ENCODE measurements around the gene KIAA2012. TPM values are rescaled to one million over a fixed set of nuclear protein-coding genes. Genes with fewer than 3 reads are reported as not detected.

KIAA2012 gene
- total and polyA plus RNA-seq, 2 of the 8 experiments (the other 6 are each of a cell fraction or from before 2014, with no cell fraction given): not detected

GRCh38 chr2:202035941-202036372 lies 37.1 kb upstream of the KIAA2012 start:
- Histone ChIP-seq H4K5ac (ENCODE audit: insufficient read length, low read depth, low read length) (peak overlapping the region; percentile 41), H3K79me2 (ENCODE audit: control insufficient read depth in 1 of 2, insufficient read depth in 2 of 2, low read length in 2 of 2) (peaks cover 30 to 64% of the 10 kb centered on the region in 2 experiments), H3K9me3 (ENCODE audit: insufficient read depth in 2 of 2, low read depth in 1 of 2, low read length in 1 of 2) (no peaks in the 10 kb centered on the region), H3K9ac (replicated peaks in 1 of 4; ENCODE audit: extremely low read depth in 1 of 4, low read depth in 3 of 4, low read length in 3 of 4) (peak overlapping the region; percentile 49 to 85 (median 67)), H3K36me3 (ENCODE audit: control insufficient read depth in 2 of 4, insufficient read depth in 4 of 4, low read length in 3 of 4) (peaks cover 9 to 45% (median 18%) of the 10 kb centered on the region in 4 experiments), H3K4me1 (replicated peaks in 1 of 4; ENCODE audit: control insufficient read depth in 3 of 4, insufficient read depth in 4 of 4, low read length in 3 of 4) (peaks cover 0 to 16% (median 9%) of the 10 kb centered on the region in 4 experiments; a peak in 6 of 7 replicates), H3K18ac (ENCODE audit: extremely low read depth, low read length) (peak overlapping the region; percentile 96), H3K4me3 (ENCODE audit: extremely low read depth in 1 of 4, insufficient read depth in 2 of 4, low read depth in 3 of 4, low read length in 4 of 4) (peak overlapping the region; percentile 78 to 96 (median 93)), H2BK15ac (ENCODE audit: low read length) (no peak overlapping the region; the same call in 1 of the 2 replicates), H2BK5ac (ENCODE audit: low read depth, low read length) (peak overlapping the region; percentile 96), H3K23ac (ENCODE audit: insufficient read length) (no peak overlapping the region), H2BK20ac (ENCODE audit: low read length) (no peak overlapping the region), H3K4ac (replicated peaks; ENCODE audit: insufficient read length, low read depth, low read length) (peak overlapping the region; percentile 75), H3K56ac (replicated peaks; ENCODE audit: insufficient read length, low read depth, low read length) (peak overlapping the region; percentile 42), H3K27ac (ENCODE audit: low read depth, low read length) (no peak overlapping the region; the same call in 1 of the 2 replicates), H3K14ac (ENCODE audit: insufficient read length) (no peak overlapping the region), H3K4me2 (ENCODE audit: insufficient read depth in 1 of 2, low read depth in 2 of 2, low read length in 2 of 2) (peak overlapping the region; percentile 61 to 82), H2BK12ac (ENCODE audit: low read depth, low read length) (peak overlapping the region; percentile 88; the same call in 1 of the 2 replicates), H4K20me1 (replicated peaks in 1 of 2; ENCODE audit: control insufficient read depth in 1 of 2, insufficient read depth in 2 of 2, low read length in 2 of 2) (peaks cover 30 to 33% of the 10 kb centered on the region in 2 experiments), H3K23me2 (ENCODE audit: low read depth, low read length) (peaks cover 9% of the 10 kb centered on the region; the same call in 1 of the 2 replicates), H3K27me3 (replicated peaks in 1 of 4; ENCODE audit: control insufficient read depth in 3 of 4, extremely low read depth in 1 of 4, insufficient read depth in 3 of 4, low read length in 3 of 4) (no peaks in the 10 kb centered on the region), H2AK5ac (ENCODE audit: low read depth, low read length) (no peak overlapping the region), H3K79me1 (ENCODE audit: low read depth, low read length) (no peaks in the 10 kb centered on the region), H4K91ac (replicated peaks; ENCODE audit: insufficient read length, low read length) (peak overlapping the region; percentile 64), H2AFZ (ENCODE audit: low read length) (no peak overlapping the region), H2BK120ac (replicated peaks; ENCODE audit: low read depth, low read length) (peak overlapping the region; percentile 47), H4K8ac (ENCODE audit: extremely low read depth, insufficient read depth, low read length) (peak overlapping the region; percentile 29; the same call in 1 of the 2 replicates)
- no peak for FAIRE-seq
- POLR2A ChIA-PET (ENCODE audit: partially characterized antibody): interaction anchor here (0.7 to 2.4 kb wide), 23 partner anchors 10 to 176 kb away, joined by 3 to 11 read pairs (median 4); partner anchors contain the start of gene KIAA2012
- WGBS, 2 experiments (ENCODE audit: extremely low coverage in 1 of 2, insufficient coverage in 1 of 2, insufficient read length in 1 of 2, insufficient replicate concordance in 2 of 2, low coverage in 1 of 2, low lambda C conversion rate in 2 of 2, missing lambda C conversion rate in 1 of 2): 4% methylated on average over 25 of the region's 32 CpGs; no CpG with 5 or more reads in 1 of the 2 experiments
- CTCF ChIA-PET (ENCODE audit: partially characterized antibody): interaction anchor here (0.9 to 2.1 kb wide), 9 partner anchors 11 to 258 kb away, joined by 3 to 6 read pairs (median 4); no protein-coding TSS in a partner anchor
- TF ChIP-seq CTBP2 (IDR thresholded peaks at IDR 0.05; ENCODE audit: borderline replicate concordance, insufficient read depth, insufficient read length, low read length) (no peak), ASH2L (IDR thresholded peaks at IDR 0.05; ENCODE audit: low read length) (peak; percentile 42), POLR2AphosphoS5 (IDR thresholded peaks at IDR 0.05; ENCODE audit: low read depth, low read length) (peak; percentile 41; the same call in 1 of the 2 replicates), ATF2 (IDR thresholded peaks at IDR 0.05; ENCODE audit: low read length) (0 out of 2 replicates have a peak, but pooled peaks have one; percentile 17)
- DNase-seq (ENCODE audit: low read depth in 1 of 2, low spot score in 2 of 2): no peak

All from H1 (cell line).